ENCODE measurements around the gene CPAMD8. TPM values are rescaled to one million over a fixed set of nuclear protein-coding genes. Genes with fewer than 3 reads are reported as not detected.

CPAMD8 gene
- total RNA-seq = 4.9 TPM

GRCh38 chr19:17026706-17027534, at the start of gene CPAMD8:
CPAMD8 (minus strand) TSS chr19:17026810; CDS start chr19:17026642, 168 bp downstream.
- FAIRE-seq = no peak
- no peak for DNase-seq (ENCODE audit: low spot score in 2 of 2)

GRCh38 chr19:17075864-17076542, 49.4 kb upstream of the CPAMD8 start:
- FAIRE-seq (no peak), DNase-seq (ENCODE audit: low spot score in 2 of 2) (peak in 1 of 2 donors; percentile 52)

DNA sequence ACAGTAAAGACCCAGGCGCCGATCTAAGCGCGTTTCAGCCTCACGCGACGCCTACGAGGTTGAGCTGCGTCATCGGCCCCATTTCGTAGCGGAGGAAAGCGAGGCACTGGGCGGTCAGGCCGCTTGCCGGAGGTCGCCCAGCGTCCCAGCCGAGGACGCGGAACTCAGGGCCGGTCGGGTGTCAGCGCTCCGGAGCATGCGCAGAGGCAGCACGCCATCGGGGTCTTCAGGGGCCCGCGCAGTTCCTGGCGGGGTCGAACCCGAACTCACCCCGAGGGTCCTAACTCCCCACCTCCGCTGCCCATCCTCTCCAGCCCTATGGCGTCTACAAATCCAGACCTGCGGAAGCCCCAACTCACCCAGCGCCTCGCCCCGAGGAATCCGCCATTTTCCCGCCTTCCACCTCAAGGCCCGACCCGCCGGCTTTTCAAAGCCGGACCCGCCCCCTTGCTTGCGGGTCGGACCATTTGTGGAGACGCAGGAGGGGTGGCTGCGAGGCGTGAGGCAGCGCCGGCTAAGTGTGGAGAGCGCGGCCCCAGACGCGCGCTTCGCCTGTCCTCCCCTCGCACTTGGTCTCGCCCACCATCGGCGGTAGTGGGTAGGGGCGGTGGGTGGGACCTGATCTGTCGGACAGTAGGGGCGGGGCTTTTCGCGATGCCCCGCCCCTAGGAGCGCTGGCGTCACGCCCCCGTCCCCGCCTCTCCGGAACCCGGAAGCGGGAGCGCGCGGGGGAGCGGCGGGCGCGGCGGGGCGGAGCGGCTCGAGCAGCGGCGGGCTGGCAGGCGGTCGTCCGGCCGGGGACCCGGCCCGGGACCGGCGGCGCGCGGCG, 48.6 kb upstream of the CPAMD8 start, which contains the start of the genes HAUS8 and MYO9B:
Gene HAUS8 (minus strand): TSS at position 418 of the 829 bp plus-strand sequence. CDS start 30 bp downstream, at position 388.
Gene MYO9B (plus strand): TSS at position 743 of the 829 bp plus-strand sequence. CDS start 25,941 bp downstream, outside the sequence.
- FAIRE-seq (peak; percentile 70), DNase-seq (ENCODE audit: low spot score in 2 of 2) (peak; percentile 98 to 99)

GRCh38 chr19:17074634-17075034, 48.0 kb upstream of the CPAMD8 start:
- no peak for FAIRE-seq

GRCh38 chr19:17073869-17074633, 47.4 kb upstream of the CPAMD8 start:
- no peak for DNase-seq (ENCODE audit: low spot score in 2 of 2)
- FAIRE-seq = no peak

More at GRCh38 chr19:17074634-17075034, 48.0 kb upstream of the CPAMD8 start:
- no peak for DNase-seq (ENCODE audit: low spot score in 2 of 2)

DNA sequence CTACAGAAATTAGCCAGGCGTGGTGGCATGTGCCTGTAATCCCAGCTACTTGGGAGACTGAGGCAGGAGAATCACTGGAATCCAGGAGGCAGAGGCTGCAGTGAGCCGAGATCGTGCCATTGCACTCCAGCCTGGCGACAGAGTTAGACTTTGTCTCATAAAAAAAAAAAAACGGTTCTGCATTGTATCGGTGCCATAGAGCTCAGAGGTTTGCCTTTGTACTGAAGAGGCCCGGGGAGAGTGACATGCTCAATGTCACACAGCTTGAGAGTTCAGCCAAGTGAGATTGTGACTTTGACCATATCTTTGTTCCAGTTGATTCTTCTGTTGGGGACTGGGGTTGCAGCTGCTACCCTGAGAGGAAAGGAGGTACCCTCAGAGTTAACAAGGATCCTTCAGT, 44.3 kb upstream of the CPAMD8 start:
- no peak for DNase-seq (ENCODE audit: low spot score in 2 of 2)
- FAIRE-seq = no peak

- DNase-seq (ENCODE audit: low spot score in 2 of 2) = no peak
These were observed 43.8 kb upstream of the CPAMD8 start for GRCh38 chr19:17070421-17070820.

GRCh38 chr19:17069193-17069592, 42.6 kb upstream of the CPAMD8 start:
- FAIRE-seq (no peak), DNase-seq (ENCODE audit: low spot score in 2 of 2) (no peak)

More at GRCh38 chr19:17070421-17070820, 43.8 kb upstream of the CPAMD8 start:
- no peak for FAIRE-seq

- no peak for DNase-seq (ENCODE audit: low spot score in 2 of 2)
- no peak for FAIRE-seq
These were observed 36.8 kb upstream of the CPAMD8 start for GRCh38 chr19:17063428-17063827.

DNA sequence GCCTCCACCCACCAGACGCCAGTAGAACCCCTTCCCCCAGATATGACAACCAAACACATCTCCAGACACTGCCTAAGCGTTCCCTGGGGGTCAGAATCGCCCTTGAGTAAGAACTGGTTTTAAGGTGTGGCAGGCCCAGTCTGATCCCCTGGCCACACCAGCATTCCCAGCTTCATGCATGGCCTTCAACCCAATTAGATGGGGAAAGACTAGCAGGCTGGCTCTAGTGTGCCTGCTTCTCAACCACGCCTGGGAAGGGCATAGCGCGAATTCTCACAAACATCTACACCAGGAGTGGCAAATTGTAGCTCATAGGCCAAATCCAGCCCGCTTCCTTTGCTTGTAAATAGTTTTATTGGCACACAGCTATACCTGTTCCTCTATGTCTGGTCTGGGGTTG, 35.1 kb upstream of the CPAMD8 start:
- FAIRE-seq (no peak), DNase-seq (ENCODE audit: low spot score in 2 of 2) (no peak)

- no peak for FAIRE-seq
- DNase-seq (ENCODE audit: low spot score in 2 of 2) = no peak
These were observed 34.6 kb upstream of the CPAMD8 start for GRCh38 chr19:17061205-17061604.

- no peak for DNase-seq (ENCODE audit: low spot score in 2 of 2)
- FAIRE-seq = no peak
These were observed 34.2 kb upstream of the CPAMD8 start for GRCh38 chr19:17060802-17061201.

DNA sequence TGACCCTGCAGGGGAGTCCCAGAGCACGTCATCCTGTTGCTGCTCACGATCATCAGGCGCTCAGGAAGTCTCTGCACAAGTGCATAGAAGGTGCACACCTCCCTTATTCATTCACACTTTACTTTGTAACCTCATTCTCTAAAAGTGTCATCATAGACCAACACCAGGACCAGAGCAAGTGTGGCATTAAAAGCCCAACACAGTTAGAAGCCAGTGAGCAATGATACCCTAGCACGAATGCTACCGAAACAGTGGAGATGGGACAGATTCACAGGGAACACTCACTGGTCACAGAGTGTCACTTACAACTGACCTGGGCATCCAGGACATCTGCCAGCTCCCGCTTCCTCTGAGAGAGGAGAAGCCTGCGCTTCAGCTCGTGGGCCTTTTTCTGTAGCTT, 31.6 kb upstream of the CPAMD8 start:
- FAIRE-seq (no peak), DNase-seq (ENCODE audit: low spot score in 2 of 2) (no peak)

GRCh38 chr19:17055636-17056035, 29.0 kb upstream of the CPAMD8 start:
- FAIRE-seq (no peak), DNase-seq (ENCODE audit: low spot score in 2 of 2) (no peak)

DNA sequence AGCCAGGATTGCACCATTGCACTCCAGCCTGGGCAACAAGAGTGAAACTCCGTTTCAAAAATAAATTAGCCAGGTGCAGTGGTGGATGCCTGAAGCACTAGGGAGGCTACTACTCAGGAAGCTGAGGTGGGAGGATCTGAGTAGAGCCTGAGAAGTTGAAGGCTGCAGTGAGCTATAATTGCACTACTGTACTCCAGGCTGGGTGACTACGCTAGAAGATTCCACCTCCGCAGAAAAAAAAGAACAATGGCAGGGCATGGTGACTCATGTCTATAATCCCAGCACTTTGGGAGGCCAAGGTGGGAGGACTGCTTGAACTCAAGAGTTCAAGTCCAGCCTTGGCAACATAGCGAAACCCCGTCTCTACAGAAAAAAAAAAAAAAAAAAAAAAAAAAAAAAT, 28.1 kb upstream of the CPAMD8 start:
- FAIRE-seq = no peak

DNA sequence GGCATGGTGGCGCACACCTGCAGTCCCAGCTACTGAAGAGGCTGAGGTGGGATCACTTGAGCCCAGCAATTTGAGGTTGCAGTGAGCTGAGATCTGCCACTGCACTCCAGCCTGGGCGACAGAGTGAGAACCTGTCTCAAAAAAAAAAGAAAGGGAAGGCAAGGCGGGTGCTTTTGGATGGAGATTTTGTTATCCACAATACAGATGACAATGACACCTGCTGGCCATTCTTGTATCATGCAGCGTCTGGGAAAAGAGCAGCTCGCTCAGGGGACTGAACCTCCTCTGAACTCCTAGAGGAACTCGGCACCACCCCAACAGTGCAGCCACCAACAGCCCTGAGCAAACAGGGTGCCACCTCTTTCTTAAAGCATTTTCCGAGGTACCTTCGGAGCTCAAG, 25.8 kb upstream of the CPAMD8 start:
- FAIRE-seq = no peak
- peak in 1 of 2 donors; percentile 62 for DNase-seq (ENCODE audit: low spot score in 2 of 2)

More for the DNA sequence above, 28.1 kb upstream of the CPAMD8 start:
- no peak for DNase-seq (ENCODE audit: low spot score in 2 of 2)

- FAIRE-seq (no peak), DNase-seq (ENCODE audit: low spot score in 2 of 2) (no peak)
These were observed 23.2 kb upstream of the CPAMD8 start for GRCh38 chr19:17049711-17050280.

DNA sequence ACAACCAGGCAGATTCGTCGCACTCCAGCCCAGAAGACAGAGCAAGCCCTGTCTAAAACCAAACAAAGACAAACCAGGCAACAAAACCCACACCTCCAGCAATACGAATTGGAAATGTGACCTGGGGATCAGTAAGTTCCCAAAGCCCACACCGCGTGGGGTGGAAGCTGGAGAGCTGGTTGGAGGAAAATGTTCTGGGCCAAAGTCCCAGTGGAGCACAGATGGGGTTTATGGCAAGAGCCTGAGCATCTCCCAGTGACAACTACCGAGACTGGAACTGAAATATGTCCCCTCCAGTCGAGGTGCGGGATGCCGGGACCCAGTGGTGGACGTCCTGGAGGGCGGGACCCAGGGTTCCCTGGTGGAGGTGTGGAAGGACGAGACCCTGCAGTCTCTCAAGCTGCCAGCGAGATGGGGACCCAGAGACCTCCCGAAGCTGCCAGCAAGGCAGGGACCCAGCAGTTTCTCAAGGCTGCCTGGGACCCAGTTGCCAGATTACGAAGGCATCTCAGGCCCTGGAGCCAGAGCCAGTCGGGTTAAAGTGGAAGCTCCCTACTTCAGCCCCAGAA, 22.4 kb upstream of the CPAMD8 start:
- FAIRE-seq (no peak), DNase-seq (ENCODE audit: low spot score in 2 of 2) (no peak)

DNA sequence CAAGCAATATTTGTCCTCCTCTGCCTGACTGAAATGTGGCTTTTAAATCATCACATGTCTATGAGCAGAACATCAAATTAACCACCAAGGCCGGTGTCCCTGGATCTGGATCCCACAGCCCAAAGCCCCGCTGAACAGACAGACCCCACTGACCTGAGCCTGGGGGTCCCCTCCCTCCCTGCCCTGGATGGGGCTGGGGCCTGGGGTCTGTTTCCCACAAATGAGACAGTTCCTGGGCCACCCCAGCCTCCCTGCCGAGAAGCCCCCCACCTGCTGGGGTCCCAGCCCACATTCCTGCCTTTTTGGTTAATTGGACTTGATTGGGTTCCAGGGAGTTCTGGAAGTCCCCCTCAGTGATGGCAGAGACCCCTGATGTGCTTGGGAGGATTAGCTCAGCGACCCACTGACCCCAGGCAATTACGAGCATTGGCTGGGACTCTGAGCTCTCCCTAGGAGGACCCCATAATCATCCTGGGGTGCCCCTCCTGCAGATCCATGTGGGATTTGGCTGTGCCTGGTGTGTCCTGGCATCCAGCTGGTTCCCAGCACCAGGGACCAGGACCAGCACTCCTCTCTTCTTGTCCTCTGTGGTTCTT, 19.4 kb upstream of the CPAMD8 start:
- no peak for DNase-seq (ENCODE audit: low spot score in 2 of 2)
- no peak for FAIRE-seq
